Esophagus mucosa (tissue), 1 donor: ENCODE data around the gene BMP7. TPM values are rescaled to one million over a fixed set of nuclear protein-coding genes. Genes with fewer than 3 reads are reported as not detected.

Experiments
- ATAC-seq: fragments of 200-7000 bp; cut with Tn5 transposase; one replicate; pipeline ENCODE4 v1.9.1; 2020
- total RNA-seq: library from RNA; stranded (reverse); gene quantifications from one replicate; pipeline ENCODE4 v1.2.4, GENCODE V29; 2023
- donor health status: DM: yes; HTN: yes; CAD: no.

The BMP7 gene
- total RNA-seq, 1 donor from 2014 or later = 34.2 TPM

- no peak for ATAC-seq
Observed at GRCh38 chr20:57225197-57225733, 41.2 kb downstream of the BMP7 start.

GRCh38 chr20:57224641-57225138 lies 41.8 kb downstream of the BMP7 start:
- peak; percentile 17 for ATAC-seq

- ATAC-seq = peak; percentile 52
Observed at GRCh38 chr20:57223648-57224489, 42.6 kb downstream of the BMP7 start.

- ATAC-seq = no peak
Observed at GRCh38 chr20:57222631-57222950, 43.9 kb downstream of the BMP7 start.

GRCh38 chr20:57221916-57222630 lies 44.4 kb downstream of the BMP7 start:
- ATAC-seq = no peak

DNA sequence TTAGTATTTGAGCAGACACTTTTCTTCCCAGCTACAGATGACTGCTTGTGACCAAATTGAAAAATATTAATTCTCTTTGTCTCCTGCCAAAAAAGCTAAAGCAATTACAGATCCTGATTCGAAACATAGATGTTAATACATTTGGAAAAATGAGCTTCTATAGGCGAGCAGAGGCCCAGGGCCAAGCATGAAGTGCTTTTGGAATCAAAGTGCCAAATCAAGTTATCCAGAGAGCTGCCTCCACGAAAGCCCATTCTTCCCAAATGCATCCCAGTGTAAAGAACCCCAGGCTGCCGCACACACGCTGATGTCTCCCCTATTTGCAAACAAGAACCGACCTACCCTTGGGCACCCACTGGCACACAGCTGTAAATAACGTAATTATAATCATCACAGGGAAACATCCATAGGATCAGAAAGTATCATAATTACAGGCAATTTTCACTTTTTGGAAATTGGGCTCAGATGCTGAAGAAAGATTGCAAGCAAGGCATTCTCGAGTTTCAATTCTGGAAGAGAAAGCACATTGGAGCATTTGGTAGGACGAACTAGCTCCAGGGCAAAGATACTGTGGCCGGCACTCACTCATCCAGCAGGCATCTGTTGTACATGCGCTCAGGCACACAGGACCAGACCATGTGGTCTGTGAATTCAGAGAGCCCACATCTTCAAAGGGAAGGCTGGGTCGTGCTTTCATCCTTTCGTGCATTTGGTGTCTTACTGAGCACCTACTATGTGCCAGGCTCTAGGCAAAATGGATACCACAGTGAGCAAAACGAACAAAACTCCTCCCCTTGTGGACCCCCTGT lies 45.9 kb downstream of the BMP7 start:
- ATAC-seq = no peak

- no peak for ATAC-seq
Observed at GRCh38 chr20:57219071-57219677, 47.3 kb downstream of the BMP7 start.

- no peak for ATAC-seq
Observed at GRCh38 chr20:57218489-57218888, 48.0 kb downstream of the BMP7 start.

DNA sequence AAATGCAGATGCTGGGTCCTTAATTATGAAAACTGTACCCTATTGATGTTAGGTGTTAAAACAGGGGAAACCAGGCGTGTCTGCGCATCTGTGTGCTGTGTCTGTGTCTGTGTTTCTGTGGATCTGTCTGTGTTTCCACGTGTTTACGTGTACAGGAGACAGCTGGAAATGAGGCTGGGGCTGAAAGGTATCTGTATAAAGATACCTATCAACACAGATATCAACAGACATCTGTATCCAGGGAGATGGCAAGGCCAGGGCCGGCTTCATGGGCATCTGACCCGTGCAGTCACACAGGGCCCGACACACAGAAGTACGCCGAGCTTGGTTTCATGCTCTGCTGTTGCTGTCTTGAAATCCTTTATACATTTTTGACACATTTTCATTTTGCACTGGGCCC lies 48.6 kb downstream of the BMP7 start:
- ATAC-seq = no peak

DNA sequence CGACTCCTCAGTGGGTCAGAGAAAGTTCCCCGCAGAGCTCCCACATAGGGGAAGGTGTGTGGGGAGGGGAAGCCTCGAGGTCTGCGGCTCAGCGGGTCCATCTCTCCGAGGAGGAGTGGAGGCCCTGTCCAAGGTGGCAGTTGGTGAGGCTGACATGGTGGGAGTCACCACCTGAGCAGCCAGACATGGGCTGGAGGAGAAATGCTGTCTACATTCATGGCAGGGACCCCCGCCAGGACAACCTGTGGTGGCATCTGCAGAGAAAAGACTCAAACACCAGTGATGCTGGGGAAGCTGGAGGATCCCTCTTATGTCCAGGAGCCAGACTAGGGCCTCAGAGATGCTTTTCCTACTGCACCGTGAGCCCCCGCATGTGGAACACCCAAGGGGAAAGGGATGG lies 49.8 kb downstream of the BMP7 start:
- no peak for ATAC-seq

DNA sequence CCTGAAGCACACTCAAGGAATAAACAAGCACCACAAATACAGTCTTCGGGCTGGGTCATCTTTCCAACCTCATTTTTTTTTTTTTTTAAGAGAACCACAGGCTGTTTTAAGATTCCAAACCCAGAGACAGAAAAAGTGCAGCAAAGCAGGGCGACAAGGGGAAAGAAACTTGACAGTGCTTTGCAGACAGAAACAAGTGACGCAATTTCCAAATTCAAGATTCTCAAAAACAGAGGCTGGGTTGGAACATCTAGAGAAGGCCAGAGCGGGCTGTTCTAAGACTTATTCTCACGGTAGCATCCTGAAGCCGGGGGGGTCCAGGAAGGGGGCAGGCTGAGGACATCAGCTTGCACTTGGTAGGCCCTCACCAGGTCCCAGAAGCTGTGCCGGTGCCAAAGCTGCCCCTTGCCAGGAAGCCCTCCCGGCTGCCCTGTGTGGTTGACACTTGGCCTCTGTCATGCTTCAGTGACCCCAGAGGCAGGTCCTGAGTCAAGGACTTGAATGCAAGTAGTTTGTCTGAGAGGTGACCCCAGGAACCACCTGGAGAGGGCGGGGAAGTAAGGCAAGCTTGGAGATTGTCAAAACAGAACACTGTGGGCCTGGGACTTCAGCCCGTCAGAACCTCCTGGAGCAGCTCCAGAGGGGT lies 50.5 kb downstream of the BMP7 start:
- ATAC-seq = no peak

DNA sequence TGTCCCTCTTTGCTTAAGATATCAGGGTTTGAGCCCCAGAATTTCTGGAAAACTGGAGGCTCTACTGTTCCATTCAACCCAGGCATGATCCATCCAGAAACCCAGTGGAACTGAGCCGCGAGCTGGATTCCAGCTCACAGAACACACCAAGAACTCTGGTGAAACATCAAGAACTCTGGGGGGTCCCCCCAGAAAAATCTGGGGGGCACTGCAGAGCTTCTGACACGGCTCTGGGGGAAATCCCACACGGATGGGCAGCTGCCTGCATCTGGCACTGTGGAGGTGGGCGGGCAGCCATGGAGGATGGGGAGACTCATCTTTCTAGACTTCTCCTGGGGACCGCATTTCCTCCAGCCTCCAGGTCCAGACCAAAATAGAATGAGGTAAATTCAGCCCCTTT lies 51.0 kb downstream of the BMP7 start:
- ATAC-seq = no peak

GRCh38 chr20:57214948-57215347 lies 51.5 kb downstream of the BMP7 start:
- no peak for ATAC-seq

GRCh38 chr20:57214427-57214826 lies 52.0 kb downstream of the BMP7 start:
- no peak for ATAC-seq

- no peak for ATAC-seq
Observed at GRCh38 chr20:57213924-57214323, 52.5 kb downstream of the BMP7 start.

DNA sequence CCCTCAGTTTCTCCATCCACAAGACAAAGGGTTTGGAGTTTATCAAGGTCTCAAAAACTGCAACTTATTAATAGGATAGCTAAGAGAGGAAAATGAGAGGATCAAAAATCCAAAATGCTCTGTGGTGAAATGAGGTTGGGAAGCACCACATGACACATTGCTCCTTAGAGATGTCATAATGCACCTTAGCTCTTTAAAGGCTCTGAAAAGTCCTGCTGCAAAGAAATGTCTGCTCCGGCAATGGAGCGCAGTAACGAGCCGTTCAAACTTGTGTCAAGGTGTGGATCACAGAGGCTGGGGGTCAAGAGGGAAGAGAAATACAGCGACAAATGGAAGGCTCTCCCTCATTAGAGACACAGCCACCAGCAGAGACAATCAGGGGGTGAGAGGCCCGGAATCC lies 53.1 kb downstream of the BMP7 start:
- no peak for ATAC-seq

- ATAC-seq = peak; percentile 93
Observed at GRCh38 chr20:57212534-57213276, 53.7 kb downstream of the BMP7 start.

GRCh38 chr20:57211908-57212533 lies 54.4 kb downstream of the BMP7 start:
- no peak for ATAC-seq

DNA sequence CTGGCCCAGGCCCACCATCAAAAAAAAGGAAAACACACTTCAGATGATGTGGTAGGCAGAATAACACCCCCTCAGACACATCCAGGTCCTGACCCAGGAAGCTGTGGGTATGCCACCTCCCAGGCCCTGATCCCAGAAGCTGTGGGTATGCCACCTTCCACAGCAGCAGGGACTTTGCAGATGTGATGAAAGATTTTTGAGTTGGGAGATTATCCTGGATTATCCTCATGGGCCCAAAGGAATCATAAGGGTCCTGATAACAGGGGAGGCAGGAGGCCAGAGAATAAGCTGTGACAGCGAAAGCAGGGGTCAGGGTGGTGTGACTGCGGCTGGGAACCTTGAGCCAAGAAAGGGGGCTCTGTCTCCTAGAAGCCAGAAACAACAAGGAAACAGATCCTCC lies 55.0 kb downstream of the BMP7 start:
- ATAC-seq = no peak

DNA sequence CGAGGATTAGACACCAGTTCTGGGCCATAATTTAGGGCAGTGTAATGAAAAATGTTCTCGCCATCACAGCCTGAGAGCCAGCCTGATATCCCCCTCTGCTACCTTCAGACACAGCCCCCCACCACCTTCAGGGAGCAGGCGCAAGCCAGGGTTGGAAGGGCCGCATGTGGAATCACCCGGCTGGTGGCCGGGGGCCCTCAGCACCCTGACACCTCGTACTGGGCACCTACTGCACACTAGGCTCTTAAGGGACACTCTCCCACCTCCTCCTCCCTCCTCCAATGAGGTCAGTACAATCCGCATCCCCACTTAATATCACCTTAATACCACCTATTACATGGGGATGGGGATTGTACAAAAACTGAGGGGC lies 55.5 kb downstream of the BMP7 start:
- ATAC-seq = no peak
